WTC11 (cell line): ENCODE measurements around the gene TAB3. TPM values are rescaled to one million over a fixed set of nuclear protein-coding genes. Genes with fewer than 3 reads are reported as not detected.

Experiments
- ATAC-seq: fragments of 200-7000 bp; cut with Tn5 transposase; 2 replicates; pipeline ENCODE4 v1.10.0; 2021; ENCODE audit warnings: mild to moderate bottlenecking, moderate library complexity
- CTCF ChIA-PET: fragments of 300-600 bp; sonication (Branson Sonifier 250); formaldehyde crosslinking; loops from one replicate; lab custom pipeline; 2021; ENCODE audit warnings: antibody characterized with exemption; lab: Charles Lee
- POLR2A ChIA-PET: fragments of 350-600 bp; sonication (Branson Sonifier 250); formaldehyde crosslinking; loops from one replicate; lab custom pipeline; 2021; ENCODE audit warnings: antibody characterized with exemption; lab: Charles Lee
- DNase-seq: peaks from one replicate; pipeline ENCODE4 v3.0.0; 2021; ENCODE audit warnings: low spot score
- H3K27ac Mint-ChIP-seq: 2 replicates; pipeline ENCODE4 v1.8.0; 2021; ENCODE audit warnings: mixed read lengths
- H3K27me3 Mint-ChIP-seq: 2 replicates; pipeline ENCODE4 v1.8.0; 2021; ENCODE audit warnings: low read depth, mild to moderate bottlenecking, moderate library complexity, mixed read lengths
- H3K36me3 Mint-ChIP-seq: 2 replicates; pipeline ENCODE4 v1.8.0; 2021; ENCODE audit warnings: mixed read lengths
- H3K4me1 Mint-ChIP-seq: 2 replicates; pipeline ENCODE4 v1.8.0; 2022; ENCODE audit warnings: mixed read lengths
- H3K4me3 Mint-ChIP-seq: 2 replicates; pipeline ENCODE4 v1.8.0; 2021; ENCODE audit warnings: mild to moderate bottlenecking, moderate library complexity, mixed read lengths
- H3K9me3 Mint-ChIP-seq: 2 replicates; pipeline ENCODE4 v1.8.0; 2021; ENCODE audit warnings: mixed read lengths
- ATF3 ChIP-seq: sonication (generic); formaldehyde crosslinking; conservative IDR thresholded peaks from 2 replicates; pipeline ENCODE4 v1.8.1; 2022; ENCODE audit warnings: mild to moderate bottlenecking, missing genetic modification reagents
- CREB1 ChIP-seq: sonication (generic); formaldehyde crosslinking; IDR thresholded peaks from 2 replicates; pipeline ENCODE4 v1.8.0; 2023; ENCODE audit warnings: mild to moderate bottlenecking, missing genetic modification reagents
- CTCF ChIP-seq: fragments of 200-600 bp; IDR thresholded peaks from 2 replicates; pipeline ENCODE4 v1.8.0; 2022; ENCODE audit warnings: antibody characterized with exemption
- ESRRA ChIP-seq: sonication (generic); formaldehyde crosslinking; IDR thresholded peaks from 2 replicates; pipeline ENCODE4 v1.8.1; 2022; ENCODE audit warnings: mild to moderate bottlenecking, missing genetic modification reagents, borderline replicate concordance
- ETV6 ChIP-seq: sonication (generic); formaldehyde crosslinking; IDR thresholded peaks from 2 replicates; pipeline ENCODE4 v1.8.1; 2022; ENCODE audit warnings: mild to moderate bottlenecking, missing genetic modification reagents
- FOXP4 ChIP-seq: sonication (generic); formaldehyde crosslinking; IDR thresholded peaks from 2 replicates; pipeline ENCODE4 v1.8.0; 2022; ENCODE audit warnings: mild to moderate bottlenecking, missing genetic modification reagents
- MLX ChIP-seq: sonication (generic); formaldehyde crosslinking; IDR thresholded peaks from 2 replicates; pipeline ENCODE4 v1.8.1; 2023; ENCODE audit warnings: mild to moderate bottlenecking, missing genetic modification reagents, moderate library complexity
- OVOL2 ChIP-seq: fragments of 250-450 bp; sonication (Bioruptor Pico); IDR thresholded peaks from 2 replicates; pipeline ENCODE4 v1.9.0; 2021; ENCODE audit warnings: mild to moderate bottlenecking, borderline replicate concordance
- ZMAT4 ChIP-seq: fragments of 250-450 bp; sonication (Bioruptor Pico); IDR thresholded peaks from 2 replicates; pipeline ENCODE4 v1.9.0; 2021; ENCODE audit warnings: mild to moderate bottlenecking
- ZNF138 ChIP-seq: sonication (generic); formaldehyde crosslinking; conservative IDR thresholded peaks from 2 replicates; pipeline ENCODE4 v1.8.1; 2022; ENCODE audit warnings: mild to moderate bottlenecking, moderate library complexity, missing genetic modification reagents
- ZNF219 ChIP-seq: sonication (generic); formaldehyde crosslinking; IDR thresholded peaks from 2 replicates; pipeline ENCODE4 v1.8.0; 2023; ENCODE audit warnings: missing genetic modification reagents, mild to moderate bottlenecking, borderline replicate concordance
- ZNF232 ChIP-seq: sonication (generic); formaldehyde crosslinking; IDR thresholded peaks from 2 replicates; pipeline ENCODE4 v1.8.0; 2022; ENCODE audit warnings: mild to moderate bottlenecking, missing genetic modification reagents
- ZNF281 ChIP-seq: sonication (generic); formaldehyde crosslinking; IDR thresholded peaks from 2 replicates; pipeline ENCODE4 v1.8.0; 2023; ENCODE audit warnings: mild to moderate bottlenecking, missing genetic modification reagents
- ZNF317 ChIP-seq: sonication (generic); formaldehyde crosslinking; IDR thresholded peaks from 2 replicates; pipeline ENCODE4 v1.8.1; 2023; ENCODE audit warnings: low read depth, mild to moderate bottlenecking, moderate library complexity, missing genetic modification reagents, borderline replicate concordance
- ZNF416 ChIP-seq: fragments of 250-450 bp; sonication (Bioruptor Pico); IDR thresholded peaks from 2 replicates; pipeline ENCODE4 v1.9.0; 2021; ENCODE audit warnings: mild to moderate bottlenecking, inconsistent platforms
- ZNF671 ChIP-seq: fragments of 250-450 bp; sonication (Bioruptor Pico); IDR thresholded peaks from 2 replicates; pipeline ENCODE4 v1.8.0; 2021; ENCODE audit warnings: mild to moderate bottlenecking
- total RNA-seq: library from RNA; stranded (reverse); gene quantifications from 3 replicates; pipeline ENCODE4 v1.2.3, GENCODE V29; 2021

TAB3 gene
- total RNA-seq, 1 experiment from 2014 or later: 12.0 TPM

GRCh38 chrX:30795981-30796958 lies 92.8 kb downstream of the TAB3 start:
- ATAC-seq: no peak
- Mint-ChIP-seq H3K4me1 (no peaks in the 10 kb centered on the region), H3K27ac (no peak overlapping the region)
- TF ChIP-seq ZNF232 (CRISPR knock-in tag): no peak
- TF ChIP-seq ETV6 (CRISPR knock-in tag): no peak
- TF ChIP-seq CREB1 (CRISPR knock-in tag): no peak
- TF ChIP-seq ZNF317 (CRISPR knock-in tag): no peak
- no peak for TF ChIP-seq ZNF138
- no peak for TF ChIP-seq CTCF
- TF ChIP-seq, all 79 proteins: peak for 0
- H3K9me3 Mint-ChIP-seq: no peaks in the 10 kb centered on the region
- H3K4me3 Mint-ChIP-seq: no peak overlapping the region
- ChIA-PET POLR2A (no interaction called here), CTCF (no interaction called here)
- H3K36me3 Mint-ChIP-seq: no peaks in the 10 kb centered on the region
- no peak for DNase-seq
- no peaks in the 10 kb centered on the region for H3K27me3 Mint-ChIP-seq

GRCh38 chrX:30794497-30794896 lies 94.6 kb downstream of the TAB3 start:
- no peak for DNase-seq
- Mint-ChIP-seq H3K27me3 (no peaks in the 10 kb centered on the region; the same call in 1 of the 2 replicates), H3K4me1 (no peaks in the 10 kb centered on the region), H3K36me3 (no peaks in the 10 kb centered on the region), H3K27ac (no peak overlapping the region), H3K9me3 (no peaks in the 10 kb centered on the region), H3K4me3 (no peak overlapping the region)
- no peak for ATAC-seq
- TF ChIP-seq FOXP4 (CRISPR knock-in tag) (no peak), OVOL2 (CRISPR knock-in tag) (no peak), ZNF671 (CRISPR knock-in tag) (no peak), ZNF219 (no peak), ZNF281 (CRISPR knock-in tag) (no peak), MLX (CRISPR knock-in tag) (no peak), ZNF416 (CRISPR knock-in tag) (no peak)
- ChIA-PET POLR2A (no interaction called here), CTCF (no interaction called here)

GRCh38 chrX:30793767-30794103 lies 95.3 kb downstream of the TAB3 start:
- H3K4me1 Mint-ChIP-seq: no peaks in the 10 kb centered on the region
- ATAC-seq: no peak

More at GRCh38 chrX:30793767-30794103, 95.3 kb downstream of the TAB3 start:
- H3K36me3 Mint-ChIP-seq: no peaks in the 10 kb centered on the region
- no peaks in the 10 kb centered on the region for H3K9me3 Mint-ChIP-seq
- ChIA-PET POLR2A (no interaction called here), CTCF (no interaction called here)
- H3K27ac Mint-ChIP-seq: no peak overlapping the region
- no peak for TF ChIP-seq ESRRA (CRISPR knock-in tag)
- TF ChIP-seq ZMAT4 (CRISPR knock-in tag): no peak
- TF ChIP-seq ATF3 (CRISPR knock-in tag): no peak
- H3K4me3 Mint-ChIP-seq: no peak overlapping the region
- no peaks in the 10 kb centered on the region; the same call in 1 of the 2 replicates for H3K27me3 Mint-ChIP-seq
- no peak for DNase-seq
